ENCODE measurements around the gene ZFAND2A.

DNA sequence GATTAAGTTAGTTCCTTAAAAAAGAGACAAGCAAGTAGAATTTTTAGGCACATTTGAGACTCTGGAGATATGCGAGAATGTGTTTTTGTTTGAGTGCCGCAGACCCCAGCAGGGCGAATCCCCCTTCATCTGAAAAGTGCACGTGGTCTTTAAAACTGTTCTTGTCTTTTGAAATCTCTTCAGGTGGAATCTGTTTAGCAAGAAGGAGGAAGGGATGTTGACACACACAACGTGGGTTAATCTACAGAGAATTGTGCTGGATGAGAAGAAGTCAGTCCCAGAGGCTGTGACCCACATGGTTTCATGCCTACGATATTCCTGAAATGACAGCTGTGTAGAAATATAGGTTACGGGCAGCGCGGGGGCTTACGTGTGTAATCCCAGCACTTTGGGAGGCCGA is 27.1 kb upstream of the ZFAND2A start:
- TF ChIP-seq CTCF (IDR thresholded peaks at IDR 0.05 in 4 of 5, conservative IDR thresholded peaks at IDR 0.05 in 1 of 5) (no peak), POLR2A (IDR thresholded peaks at IDR 0.05) (no peak)

Data from gastrocnemius medialis (tissue), 4 donors.